Activated B cell treated with CpG ODN at 0.5 μM for 24 hours (primary cell): ENCODE measurements around the gene TRABD2B. TPM values are rescaled to one million over a fixed set of nuclear protein-coding genes. Genes with fewer than 3 reads are reported as not detected.

ENCODE experiments used
- ATAC-seq: fragments of 200-7000 bp; cut with Tn5 transposase; one replicate; pipeline ENCODE4 v1.10.0; 2021; ENCODE audit warnings: low read depth, mild to moderate bottlenecking, moderate library complexity
- CTCF ChIA-PET: fragments of 350-600 bp; sonication (Branson Sonifier 250); formaldehyde crosslinking; loops from one replicate; lab custom pipeline; 2021; ENCODE audit warnings: antibody characterized with exemption; lab: Charles Lee
- POLR2A ChIA-PET: fragments of 350-600 bp; sonication (Branson Sonifier 250); formaldehyde crosslinking; loops from one replicate; lab custom pipeline; 2021; ENCODE audit warnings: antibody characterized with exemption; lab: Charles Lee
- DNase-seq: peaks from one replicate; pipeline ENCODE4 v3.0.0; 2022
- H3K27ac Mint-ChIP-seq: one replicate; pipeline ENCODE4 v1.8.0; 2020; ENCODE audit warnings: mixed read lengths
- H3K27me3 Mint-ChIP-seq: one replicate; pipeline ENCODE4 v1.8.0; 2021; ENCODE audit warnings: mixed read lengths
- H3K36me3 Mint-ChIP-seq: one replicate; pipeline ENCODE4 v1.8.0; 2021; ENCODE audit warnings: low read depth, mixed read lengths
- H3K4me1 Mint-ChIP-seq: one replicate; pipeline ENCODE4 v1.8.0; 2021; ENCODE audit warnings: mixed read lengths
- H3K4me3 Mint-ChIP-seq: one replicate; pipeline ENCODE4 v1.8.0; 2020; ENCODE audit warnings: mild to moderate bottlenecking, mixed read lengths
- H3K9me3 Mint-ChIP-seq: one replicate; pipeline ENCODE4 v1.8.0; 2020; ENCODE audit warnings: mixed read lengths
- CTCF ChIP-seq: fragments of 200-600 bp; IDR thresholded peaks from one replicate; pipeline ENCODE4 v1.8.0; 2022; ENCODE audit warnings: antibody characterized with exemption, mild to moderate bottlenecking
- intact Hi-C: fragments of 100-400 bp; cut with micrococcal nuclease; formaldehyde crosslinking; loops from one replicate; pipeline ENCODE4 v1.15.1; 2024
- total RNA-seq: library from RNA; stranded (reverse); gene quantifications from 2 replicates; pipeline ENCODE4 v1.2.3, GENCODE V29; 2022

Gene TRABD2B
- total RNA-seq, 1 donor from 2014 or later = not detected

GRCh38 chr1:47828978-47829377 lies 168.2 kb downstream of the TRABD2B start:
- no peaks in the 10 kb centered on the region for H3K4me1 Mint-ChIP-seq
- H3K9me3 Mint-ChIP-seq = no peaks in the 10 kb centered on the region
- TF ChIP-seq CTCF = no peak

GRCh38 chr1:47827109-47827508 lies 170.1 kb downstream of the TRABD2B start:
- Mint-ChIP-seq H3K27me3 (peaks cover 5% of the 10 kb centered on the region), H3K36me3 (no peaks in the 10 kb centered on the region), H3K4me3 (no peak overlapping the region), H3K4me1 (no peaks in the 10 kb centered on the region), H3K9me3 (no peaks in the 10 kb centered on the region), H3K27ac (no peak overlapping the region)
- TF ChIP-seq CTCF = no peak
- ATAC-seq = no peak
- ChIA-PET CTCF (no interaction called here), POLR2A (no interaction called here)
- DNase-seq = no peak
- intact Hi-C loops = no loop called here

More at GRCh38 chr1:47828978-47829377, 168.2 kb downstream of the TRABD2B start:
- H3K4me3 Mint-ChIP-seq = no peak overlapping the region
- peaks cover 5% of the 10 kb centered on the region for H3K27me3 Mint-ChIP-seq
- intact Hi-C loops = no loop called here
- POLR2A ChIA-PET = no interaction called here
- ATAC-seq (no peak), DNase-seq (no peak)
- CTCF ChIA-PET = no interaction called here
- H3K27ac Mint-ChIP-seq = no peak overlapping the region
- H3K36me3 Mint-ChIP-seq = no peaks in the 10 kb centered on the region

GRCh38 chr1:47824716-47825115 lies 172.5 kb downstream of the TRABD2B start:
- H3K4me1 Mint-ChIP-seq = no peaks in the 10 kb centered on the region
- no peak for TF ChIP-seq CTCF
- ChIA-PET CTCF (no interaction called here), POLR2A (no interaction called here)
- no peak overlapping the region for H3K27ac Mint-ChIP-seq
- intact Hi-C loops = no loop called here
- DNase-seq = no peak
- no peaks in the 10 kb centered on the region for H3K36me3 Mint-ChIP-seq
- H3K9me3 Mint-ChIP-seq = no peaks in the 10 kb centered on the region
- H3K4me3 Mint-ChIP-seq = no peak overlapping the region
- no peak for ATAC-seq
- peaks cover 4% of the 10 kb centered on the region for H3K27me3 Mint-ChIP-seq

- intact Hi-C loops = no loop called here
- TF ChIP-seq CTCF = no peak
- no peaks in the 10 kb centered on the region for H3K4me1 Mint-ChIP-seq
- H3K27ac Mint-ChIP-seq = no peak overlapping the region
- ChIA-PET CTCF (no interaction called here), POLR2A (no interaction called here)
- no peak for ATAC-seq
- no peak overlapping the region for H3K4me3 Mint-ChIP-seq
- no peak for DNase-seq
- H3K9me3 Mint-ChIP-seq = no peaks in the 10 kb centered on the region
- H3K27me3 Mint-ChIP-seq = peaks cover under 1% of the 10 kb centered on the region
- no peaks in the 10 kb centered on the region for H3K36me3 Mint-ChIP-seq
Measured at GRCh38 chr1:47824297-47824696, 172.9 kb downstream of the TRABD2B start.

GRCh38 chr1:47823040-47823808 lies 174.0 kb downstream of the TRABD2B start:
- ATAC-seq (no peak), DNase-seq (no peak)
- TF ChIP-seq CTCF = no peak
- ChIA-PET CTCF (no interaction called here), POLR2A (no interaction called here)
- intact Hi-C loops = no loop called here
- no peak overlapping the region for H3K4me3 Mint-ChIP-seq
- H3K27me3 Mint-ChIP-seq = no peaks in the 10 kb centered on the region
- no peaks in the 10 kb centered on the region for H3K4me1 Mint-ChIP-seq
- no peaks in the 10 kb centered on the region for H3K9me3 Mint-ChIP-seq
- no peak overlapping the region for H3K27ac Mint-ChIP-seq
- H3K36me3 Mint-ChIP-seq = no peaks in the 10 kb centered on the region
